GM12878 (cell line): ENCODE measurements around the gene DSPP. TPM values are rescaled to one million over a fixed set of nuclear protein-coding genes. Genes with fewer than 3 reads are reported as not detected.

ENCODE experiments used
- ATAC-seq: fragments of 200-7000 bp; cut with Tn5 transposase; 3 replicates; pipeline ENCODE4 v1.9.1; 2020; ENCODE audit warnings: mild to moderate bottlenecking, moderate library complexity
- Bru-seq: library from RNA; stranded (reverse); fragments of 400-500 nt; gene quantifications from one replicate; lab custom pipeline; 2021; lab: Mats Ljungman, UMichigan
- BruChase-seq, 2 experiments: library from RNA; stranded (reverse); fragments of 400-500 nt; gene quantifications; one replicate each; lab custom pipeline; 2021; lab: Mats Ljungman, UMichigan
- BruUV-seq: library from RNA; stranded (reverse); fragments of 400-500 nt; replicated peaks from 2 replicates; lab custom pipeline; 2021; lab: Mats Ljungman, UMichigan
- CTCF ChIA-PET: fragments of 300-600 bp; sonication (Branson Sonifier 250); formaldehyde crosslinking; extraction: SDS; loops from one replicate; lab custom pipeline; 2021; ENCODE audit warnings: inconsistent platforms; lab: Yijun Ruan, JAX
- POLR2A ChIA-PET: fragments of 350-600 bp; formaldehyde crosslinking; extraction: SDS; loops from one replicate; lab custom pipeline; 2021; ENCODE audit warnings: inconsistent platforms; lab: Charles Lee
- RAD21 ChIA-PET: fragments of 300-600 bp; sonication (Branson Sonifier 250); formaldehyde crosslinking; loops from one replicate; lab custom pipeline; 2023; ENCODE audit warnings: antibody characterized with exemption; ENCODE audit not compliant: unreplicated experiment; lab: Charles Lee
- SMC1A ChIA-PET: fragments of 300-600 bp; sonication (Branson Sonifier 250); formaldehyde crosslinking; loops from one replicate; lab custom pipeline; 2023; ENCODE audit not compliant: unreplicated experiment, uncharacterized antibody; lab: Charles Lee
- DNase-seq: peaks from one replicate; pipeline ENCODE4 v3.0.0-alpha.2; 2011; ENCODE audit warnings: low read depth, low spot score
- FAIRE-seq: peaks from 3 replicates; lab custom pipeline; 2011; peaks lifted over from hg19 to GRCh38; lab: Jason Lieb, UNC
- H2AFZ ChIP-seq: 2 replicates; pipeline ENCODE4 v1.6.0; 2011; ENCODE audit warnings: low read depth, low read length, control low read depth; ENCODE audit not compliant: control insufficient read depth
- H3K27ac ChIP-seq: 2 replicates; pipeline ENCODE4 v1.5.1; 2011; ENCODE audit warnings: control low read depth; ENCODE audit not compliant: control insufficient read depth, insufficient read depth
- H3K27me3 ChIP-seq, 2 experiments: replicated peaks in 1 of 2; 2 replicates each; pipeline versions ENCODE4 v1.6.0 to v1.6.1; 2011; ENCODE audit warnings: low read length in 1 of 2; ENCODE audit not compliant: control insufficient read depth in 2 of 2, insufficient read depth in 2 of 2
- H3K36me3 ChIP-seq, 2 experiments: 2 replicates each; pipeline ENCODE4 v1.5.1; 2011; ENCODE audit warnings: low read length in 1 of 2; ENCODE audit not compliant: control insufficient read depth in 2 of 2, insufficient read depth in 2 of 2
- H3K4me1 ChIP-seq: 2 replicates; pipeline ENCODE4 v1.6.1; 2011; ENCODE audit warnings: mild to moderate bottlenecking, low read length, moderate library complexity, mixed read lengths; ENCODE audit not compliant: control insufficient read depth, insufficient read depth
- H3K4me2 ChIP-seq: 2 replicates; pipeline ENCODE4 v1.6.0; 2011; ENCODE audit warnings: control low read depth; ENCODE audit not compliant: control insufficient read depth, insufficient read depth
- H3K4me3 ChIP-seq: fragments of 200-600 bp; sonication (generic); 2 replicates; pipeline ENCODE4 v1.5.1; 2016
- H3K79me2 ChIP-seq: 2 replicates; pipeline ENCODE4 v1.6.0; 2011; ENCODE audit warnings: low read length; ENCODE audit not compliant: control insufficient read depth, insufficient read depth
- H3K9ac ChIP-seq: 2 replicates; pipeline ENCODE4 v1.8.0; 2011; ENCODE audit warnings: low read length, control low read depth, mixed read lengths; ENCODE audit not compliant: control insufficient read depth, insufficient read depth
- H3K9me3 ChIP-seq: replicated peaks from 3 replicates; pipeline ENCODE4 v1.5.1; 2011; ENCODE audit warnings: mild to moderate bottlenecking, low read length; ENCODE audit not compliant: control insufficient read depth, insufficient read depth
- H4K20me1 ChIP-seq: 2 replicates; pipeline ENCODE4 v1.6.0; 2011; ENCODE audit not compliant: control insufficient read depth, insufficient read depth
- ASH2L ChIP-seq: fragments of 300-600, 200-600 bp; sonication (generic); IDR thresholded peaks from 2 replicates; pipeline ENCODE4 v1.6.1; 2017; ENCODE audit warnings: low read depth, mild to moderate bottlenecking, borderline replicate concordance
- ZBED1 ChIP-seq: IDR thresholded peaks from 2 replicates; pipeline ENCODE4 v1.6.1; 2016; ENCODE audit warnings: borderline replicate concordance
- ZSCAN29 ChIP-seq: fragments of 450-650 bp; IDR thresholded peaks from 2 replicates; pipeline ENCODE4 v1.6.1; 2017; ENCODE audit warnings: mild to moderate bottlenecking, moderate library complexity
- WGBS: methylation state at CpG from one replicate; pipeline ENCODE4 v1.1.6; 2016; ENCODE audit warnings: low lambda C conversion rate; ENCODE audit not compliant: insufficient replicate concordance, insufficient coverage; ENCODE audit errors: missing lambda C conversion rate; 5-methylcytosine and 5-hydroxymethylcytosine counted together
- in situ Hi-C: fragments of 300-500 bp; cut with MboI; formaldehyde crosslinking; loops from 9 replicates; pipeline ENCODE4 v1.14.3; 2018; ENCODE audit warnings: mixed read lengths
- intact Hi-C: fragments of 100-400 bp; cut with micrococcal nuclease; formaldehyde crosslinking; loops from one replicate; pipeline ENCODE4 v1.14.2; 2022; ENCODE audit not compliant: unreplicated experiment
- long read RNA-seq, 2 experiments: library from polyadenylated mRNA; unstranded; transcript quantifications; one replicate each; pipeline ENCODE4 v2.0.0, GENCODE V29; 2019 to 2020
- polyA minus RNA-seq, 3 experiments: library from RNA; depleted of rRNA, polyadenylated mRNA; stranded (reverse); fragments of >200 nt; gene quantifications; 2 replicates each; pipeline ENCODE4 v1.2.3, GENCODE V29; 2011
- polyA plus RNA-seq, 11 experiments: library from polyadenylated mRNA; depleted of rRNA in 4 of 11; unstranded in 6 of 11; stranded (reverse) in 5 of 11; fragments of >200 nt; fragmentation: Nextera tagmentation in 4 of 11; fragmentation: Illumina TruSeq in 1 of 11; extraction: Ambion mirVana in 4 of 11; extraction: Trizol in 1 of 11; gene quantifications; 1 replicate in 1 of 11; 2 replicates in 10 of 11; pipeline versions ENCODE4 v1.2.1 to v1.2.3, GENCODE V29; 2011 to 2016; ENCODE audit warnings: inconsistent platforms in 2 of 11, missing spikeins in 2 of 11, low read depth in 1 of 11
- total RNA-seq, 4 experiments: library from RNA; depleted of rRNA in 3 of 4; stranded (reverse); fragments of >200 nt in 3 of 4; fragmentation: Illumina TruSeq in 1 of 4; extraction: Trizol in 1 of 4; gene quantifications; 2 replicates each; pipeline versions ENCODE4 v1.2.1 to v1.2.3, GENCODE V29; 2013 to 2021

Gene DSPP
- total RNA-seq (2013; cell fraction: nucleolus; rRNA removed) = not detected in 2 replicates
- total RNA-seq (2014; rRNA removed) = not detected in 2 replicates
- total RNA-seq (2014; rRNA removed; fragmentation: Illumina TruSeq; extraction: Trizol) = not detected in 2 replicates
- total RNA-seq (2021) = not detected in 2 replicates
- polyA plus RNA-seq (2011; ENCODE audit: low read depth) = not detected
- polyA plus RNA-seq (2011; rRNA removed) = not detected in 2 replicates
- not detected in 2 replicates for polyA plus RNA-seq (2011; cell fraction: cytosol; rRNA removed)
- not detected in 2 replicates for polyA plus RNA-seq (2011; cell fraction: nucleus; rRNA removed)
- not detected in 2 replicates for polyA plus RNA-seq (2012)
- polyA plus RNA-seq (2014; fragmentation: Illumina TruSeq; extraction: Trizol) = not detected in 2 replicates
- polyA plus RNA-seq (2014; fragmentation: Nextera tagmentation; extraction: Ambion mirVana) = not detected
- not detected in 2 replicates for polyA plus RNA-seq (2014; rRNA removed)
- polyA plus RNA-seq (2016; fragmentation: Nextera tagmentation; extraction: Ambion mirVana) = not detected
- not detected in 2 replicates for polyA minus RNA-seq (2011; rRNA and poly(A)+ RNA removed)
- not detected in 2 replicates for polyA minus RNA-seq (2011; cell fraction: cytosol; rRNA and poly(A)+ RNA removed)
- polyA minus RNA-seq (2011; cell fraction: nucleus; rRNA and poly(A)+ RNA removed) = not detected in 2 replicates
- percentile 9 among the genes with signal in this experiment for Bru-seq, nascent RNA
- percentile 10 among the genes with signal in this experiment for BruChase-seq, experiment 1, labeled RNA remaining after a 6-hour chase
- percentile 18 among the genes with signal in this experiment for BruChase-seq, experiment 2, labeled RNA remaining after a 2-hour chase
- long read RNA-seq, experiment 1 = 0 reads
- long read RNA-seq, experiment 2 = 0 reads

DNA sequence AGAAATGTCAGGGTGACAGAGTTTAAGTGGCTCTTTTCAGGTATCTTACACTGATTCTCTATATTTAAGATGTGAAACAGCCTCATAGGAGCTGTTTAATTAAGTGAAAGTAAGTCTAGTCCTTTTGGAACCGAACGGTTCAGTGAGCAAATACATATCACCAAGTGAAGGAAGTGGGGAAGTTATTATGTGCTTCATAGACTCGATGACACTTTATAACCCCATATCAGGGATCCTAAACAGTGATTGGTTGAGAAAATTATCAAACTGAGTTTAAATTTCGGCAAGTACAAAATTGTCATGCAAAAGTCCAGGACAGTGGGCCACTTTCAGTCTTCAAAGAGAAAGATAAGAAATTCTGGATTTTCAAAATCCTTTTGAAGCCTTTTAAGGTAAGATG is at the start of gene DSPP:
DSPP (plus strand) TSS at position 301 of the 400 bp plus-strand sequence. CDS start 2,380 bp downstream, outside the sequence.
- no peaks in the 10 kb centered on the region for H3K4me1 ChIP-seq
- intact Hi-C loops = no loop called here
- ChIA-PET RAD21 (no interaction called here), CTCF (no interaction called here)
- DNase-seq = no peak
- H3K4me2 ChIP-seq = no peak within 1 kb of the TSS
- no peak within 1 kb of the TSS for H3K27ac ChIP-seq
- no peak within 1 kb of the TSS for H3K4me3 ChIP-seq
- WGBS = 27% methylated on average over 4 of the region's 4 CpGs
- no peaks in the 10 kb centered on the region for H3K36me3 ChIP-seq
- in situ Hi-C loops = no loop called here
- no peak within 1 kb of the TSS for H3K9ac ChIP-seq
- no peak for TF ChIP-seq ZBED1
- TF ChIP-seq ASH2L = no peak
- no peak for TF ChIP-seq ZSCAN29
- TF ChIP-seq, all 136 proteins: peak for 0
- ATAC-seq (no peak), FAIRE-seq (no peak)
- SMC1A ChIA-PET = no interaction called here
- H3K27me3 ChIP-seq = no peaks in the 10 kb centered on the region
- no peaks in the 10 kb centered on the region for H3K79me2 ChIP-seq
- no peak within 1 kb of the TSS for H2AFZ ChIP-seq
- no peaks in the 10 kb centered on the region for H3K9me3 ChIP-seq
- BruUV-seq = no TSS peak
- POLR2A ChIA-PET = no interaction called here
- no peaks in the 10 kb centered on the region for H4K20me1 ChIP-seq
